Measurements from ENCODE around the gene IGF2R. TPM values are rescaled to one million over a fixed set of nuclear protein-coding genes. Genes with fewer than 3 reads are reported as not detected.

The IGF2R gene
- total RNA-seq, 1 experiment from 2014 or later, result 112 TPM

GRCh38 chr6:160040527-160041264 lies 71.8 kb downstream of the IGF2R start:
- no peak overlapping the region for H3K27ac ChIP-seq
- H3K4me1 ChIP-seq, result no peaks in the 10 kb centered on the region
- H3K9me3 ChIP-seq (replicated peaks), result no peaks in the 10 kb centered on the region
- DNase-seq, result peak in 1 of 2 experiments; percentile 3
- peaks cover 88% of the 10 kb centered on the region for H3K36me3 ChIP-seq
- no peaks in the 10 kb centered on the region for H3K27me3 ChIP-seq
- H3K4me3 ChIP-seq, result no peak overlapping the region

GRCh38 chr6:160041608-160042007 lies 72.7 kb downstream of the IGF2R start:
- H3K9me3 ChIP-seq (replicated peaks), result no peaks in the 10 kb centered on the region
- H3K4me1 ChIP-seq, result no peaks in the 10 kb centered on the region
- no peak overlapping the region for H3K27ac ChIP-seq
- peaks cover 91% of the 10 kb centered on the region for H3K36me3 ChIP-seq
- no peak overlapping the region for H3K4me3 ChIP-seq
- H3K27me3 ChIP-seq, result no peaks in the 10 kb centered on the region
- DNase-seq, result peak in 1 of 2 experiments; percentile 13

DNA sequence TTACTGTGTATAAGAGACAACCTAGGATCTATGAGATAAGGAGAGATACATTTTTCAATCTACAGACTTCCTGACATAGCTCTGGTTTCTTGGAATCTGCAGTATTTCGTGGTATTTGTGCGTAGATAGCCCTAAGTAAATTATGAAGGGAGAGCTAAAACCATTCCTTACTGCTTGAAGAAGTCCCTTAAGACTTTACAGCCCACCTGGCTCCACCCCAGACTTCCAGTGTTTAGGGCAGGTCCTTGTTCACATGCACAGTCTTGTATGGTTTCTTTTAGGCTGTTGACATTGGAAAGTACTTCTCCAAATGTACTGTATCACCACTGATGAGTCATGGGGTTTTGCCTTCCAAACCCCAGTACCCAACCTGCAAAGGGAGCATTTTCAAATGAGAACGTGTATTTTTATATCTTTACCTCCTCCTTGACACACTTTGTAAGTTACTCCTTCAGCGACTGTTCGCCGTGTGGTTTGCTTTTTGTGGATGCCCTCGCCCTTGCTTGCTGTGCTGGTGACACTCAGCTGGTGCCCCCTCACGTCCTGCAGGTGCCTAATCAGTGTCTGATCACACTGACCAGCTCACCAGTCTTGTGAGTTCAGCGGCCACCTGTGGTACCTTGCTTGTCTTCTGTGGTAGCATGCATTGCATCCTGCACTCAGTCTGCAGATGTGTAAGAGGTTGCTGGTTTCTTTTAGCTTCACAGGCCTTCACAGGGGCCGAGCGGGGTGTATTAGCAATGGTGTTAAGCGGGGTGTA lies 73.3 kb downstream of the IGF2R start:
- no peak for DNase-seq
- Histone ChIP-seq H3K4me3 (no peak overlapping the region), H3K27ac (no peak overlapping the region), H3K27me3 (no peaks in the 10 kb centered on the region), H3K36me3 (peaks cover 92% of the 10 kb centered on the region), H3K9me3 (replicated peaks) (no peaks in the 10 kb centered on the region), H3K4me1 (no peaks in the 10 kb centered on the region)

DNA sequence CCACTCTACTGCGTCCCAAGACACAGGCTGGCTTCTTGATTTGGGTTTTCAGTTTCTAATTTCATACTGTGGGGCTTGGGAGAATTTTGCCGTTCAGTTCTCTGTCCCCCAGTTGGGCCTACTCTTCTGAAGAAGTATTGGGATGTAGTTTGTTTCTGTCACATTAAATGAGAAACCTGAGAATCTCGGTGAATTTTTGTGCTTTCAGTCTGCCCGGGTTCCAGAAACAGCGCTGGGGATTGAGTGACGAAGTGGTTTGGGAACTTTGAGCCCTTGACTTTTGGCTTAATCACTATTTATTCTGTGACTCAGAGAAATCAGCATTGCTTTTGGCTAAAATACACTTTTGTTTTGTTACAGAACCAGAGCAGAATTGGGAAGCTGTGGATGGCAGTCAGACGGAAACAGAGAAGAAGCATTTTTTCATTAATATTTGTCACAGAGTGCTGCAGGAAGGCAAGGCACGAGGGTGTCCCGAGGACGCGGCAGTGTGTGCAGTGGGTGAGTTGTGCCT lies 74.0 kb downstream of the IGF2R start:
- no peak overlapping the region for H3K27ac ChIP-seq
- H3K9me3 ChIP-seq (replicated peaks), result no peaks in the 10 kb centered on the region
- peaks cover 92% of the 10 kb centered on the region for H3K36me3 ChIP-seq
- DNase-seq, result no peak
- H3K4me3 ChIP-seq, result no peak overlapping the region
- no peaks in the 10 kb centered on the region for H3K4me1 ChIP-seq
- no peaks in the 10 kb centered on the region for H3K27me3 ChIP-seq

DNA sequence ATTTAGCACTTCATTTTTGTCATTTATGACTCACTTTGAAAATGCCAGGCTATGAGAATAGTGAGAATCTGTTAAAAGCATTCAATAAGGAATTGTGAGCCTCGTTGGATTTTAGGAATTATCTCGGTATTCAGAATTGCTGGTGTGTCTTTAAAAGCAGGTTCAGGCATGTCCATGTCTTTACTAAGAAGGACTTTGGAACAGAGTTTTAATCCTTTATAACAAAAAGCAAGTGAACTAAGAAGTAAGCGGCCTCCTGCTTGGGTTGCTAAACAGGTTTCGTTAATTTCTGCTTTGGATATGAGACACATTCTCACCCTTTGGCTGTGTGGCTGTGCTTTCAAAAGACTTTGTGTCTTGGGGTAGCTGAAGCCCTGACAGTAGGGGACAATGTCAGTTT lies 74.9 kb downstream of the IGF2R start:
- Histone ChIP-seq H3K36me3 (peaks cover 97% of the 10 kb centered on the region), H3K4me1 (no peaks in the 10 kb centered on the region), H3K27me3 (no peaks in the 10 kb centered on the region), H3K9me3 (replicated peaks) (no peaks in the 10 kb centered on the region), H3K4me3 (no peak overlapping the region), H3K27ac (no peak overlapping the region)
- DNase-seq, result no peak

- Histone ChIP-seq H3K27ac (no peak overlapping the region), H3K4me1 (no peaks in the 10 kb centered on the region), H3K9me3 (replicated peaks) (no peaks in the 10 kb centered on the region), H3K27me3 (no peaks in the 10 kb centered on the region), H3K4me3 (no peak overlapping the region), H3K36me3 (peaks cover 95% of the 10 kb centered on the region)
- DNase-seq, result no peak
Observed at GRCh38 chr6:160044687-160045086, 75.8 kb downstream of the IGF2R start.

DNA sequence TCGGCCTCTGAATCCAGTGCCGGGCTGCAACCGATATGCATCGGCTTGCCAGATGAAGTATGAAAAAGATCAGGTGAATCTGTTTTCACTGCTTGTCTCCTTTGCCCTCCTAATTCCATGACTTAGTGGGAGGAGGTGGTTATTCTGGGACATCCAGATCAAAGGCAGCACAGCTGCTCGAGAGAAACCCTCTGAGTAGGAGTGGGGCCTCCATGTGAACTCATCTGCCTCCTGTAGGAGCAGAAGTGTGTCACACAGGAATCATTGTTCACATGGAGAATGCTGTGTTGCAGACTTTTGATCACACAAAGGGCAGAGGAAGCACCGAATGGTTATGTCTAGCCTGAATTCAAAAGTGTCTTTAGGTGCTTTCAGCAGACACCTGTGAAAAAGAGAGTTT lies 79.6 kb downstream of the IGF2R start:
- Histone ChIP-seq H3K4me3 (no peak overlapping the region), H3K27me3 (no peaks in the 10 kb centered on the region), H3K36me3 (peaks cover 94% of the 10 kb centered on the region), H3K4me1 (no peaks in the 10 kb centered on the region), H3K27ac (no peak overlapping the region), H3K9me3 (replicated peaks) (no peaks in the 10 kb centered on the region)
- DNase-seq, result no peak

DNA sequence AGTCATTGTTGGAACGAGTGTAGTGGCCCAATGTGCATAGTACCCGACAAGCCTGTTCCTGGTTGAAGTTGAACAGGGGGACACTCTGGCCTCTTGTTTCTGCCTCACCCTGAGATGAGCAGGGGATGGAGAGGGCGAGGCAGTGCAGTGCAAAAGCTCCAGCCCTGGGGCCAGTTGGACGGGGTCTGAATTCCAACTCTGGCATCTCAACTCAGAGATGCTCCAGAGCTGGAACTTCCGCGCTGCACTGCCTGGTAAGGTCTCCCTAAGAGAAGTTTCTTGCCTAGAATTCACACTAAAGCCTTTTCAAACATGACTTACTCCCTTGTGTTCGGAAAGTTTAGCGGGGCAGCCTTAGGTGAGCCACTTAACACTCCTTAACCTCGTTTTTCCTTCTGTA lies 80.5 kb downstream of the IGF2R start:
- Histone ChIP-seq H3K27me3 (no peaks in the 10 kb centered on the region), H3K4me3 (no peak overlapping the region), H3K27ac (no peak overlapping the region), H3K9me3 (replicated peaks) (no peaks in the 10 kb centered on the region), H3K4me1 (no peaks in the 10 kb centered on the region), H3K36me3 (peaks cover 94% of the 10 kb centered on the region)
- DNase-seq, result no peak

DNA sequence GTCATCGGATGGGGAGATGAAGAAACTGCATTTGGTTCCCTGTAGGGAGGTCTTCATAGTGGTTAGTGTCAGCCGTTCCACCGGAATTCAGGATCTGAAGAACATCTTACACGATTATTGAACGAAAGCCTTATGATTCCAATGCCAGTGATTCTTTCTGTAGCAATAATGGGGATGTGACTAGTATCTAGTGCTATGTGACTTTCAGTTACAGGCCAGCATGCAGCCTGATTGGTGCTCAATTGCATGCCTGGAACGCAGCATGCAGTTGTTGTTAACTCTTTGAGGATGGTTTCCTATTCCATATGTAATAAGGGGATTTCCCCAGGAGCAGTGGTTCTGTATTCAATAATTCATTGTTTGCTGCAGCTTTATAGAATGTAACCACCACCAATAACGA lies 81.1 kb downstream of the IGF2R start:
- Histone ChIP-seq H3K27ac (no peak overlapping the region), H3K4me1 (no peaks in the 10 kb centered on the region), H3K4me3 (no peak overlapping the region), H3K36me3 (peaks cover 92% of the 10 kb centered on the region), H3K27me3 (no peaks in the 10 kb centered on the region), H3K9me3 (replicated peaks) (no peaks in the 10 kb centered on the region)
- no peak for DNase-seq

DNA sequence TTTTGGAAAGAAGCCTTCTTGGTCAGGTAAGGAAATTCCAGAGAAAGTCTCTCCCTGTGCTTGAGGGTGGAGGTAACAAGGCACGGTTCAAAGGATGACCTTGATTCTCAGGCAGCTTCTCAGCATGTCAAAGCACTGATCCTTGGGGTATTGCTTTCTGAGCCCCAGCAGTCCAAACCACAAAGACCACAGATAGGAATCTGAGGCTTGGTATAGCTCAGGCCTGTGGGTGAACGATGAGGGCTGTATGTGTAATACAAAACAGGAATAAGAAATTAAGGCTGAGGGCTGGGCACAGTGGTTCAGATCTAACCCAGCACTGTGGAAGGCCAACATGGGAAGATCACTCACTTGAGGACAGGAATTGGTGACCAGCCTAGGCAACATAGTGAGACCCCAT lies 82.5 kb downstream of the IGF2R start:
- H3K36me3 ChIP-seq, result peaks cover 92% of the 10 kb centered on the region
- DNase-seq, result no peak
- H3K4me3 ChIP-seq, result no peak overlapping the region
- H3K9me3 ChIP-seq (replicated peaks), result no peaks in the 10 kb centered on the region
- no peak overlapping the region for H3K27ac ChIP-seq
- no peaks in the 10 kb centered on the region for H3K4me1 ChIP-seq
- H3K27me3 ChIP-seq, result no peaks in the 10 kb centered on the region

DNA sequence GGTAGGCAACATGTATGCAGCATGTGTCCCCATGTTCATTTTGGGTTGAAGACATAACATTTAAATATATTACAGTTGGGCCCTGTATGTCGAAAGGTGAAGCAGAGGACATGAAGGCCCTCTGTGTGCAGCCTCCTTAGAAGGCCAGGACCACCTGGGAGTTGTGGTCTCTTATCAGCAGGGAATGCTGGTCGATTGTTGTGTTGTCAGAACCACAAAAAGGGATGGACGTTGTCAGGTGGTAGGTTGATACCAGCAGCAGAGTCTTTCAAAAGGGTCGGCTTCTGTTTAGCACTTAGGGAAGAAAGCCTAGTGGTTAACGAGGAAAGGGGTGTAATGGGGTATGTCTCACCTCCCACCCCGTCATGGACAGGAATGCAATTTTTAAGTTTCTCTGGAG lies 85.4 kb downstream of the IGF2R start:
- peaks cover 89% of the 10 kb centered on the region for H3K36me3 ChIP-seq
- H3K27me3 ChIP-seq, result no peaks in the 10 kb centered on the region
- H3K9me3 ChIP-seq (replicated peaks), result no peaks in the 10 kb centered on the region
- H3K4me3 ChIP-seq, result no peak overlapping the region
- H3K27ac ChIP-seq, result no peak overlapping the region
- no peaks in the 10 kb centered on the region for H3K4me1 ChIP-seq
- DNase-seq, result peak in 1 of 2 experiments; percentile 22

DNA sequence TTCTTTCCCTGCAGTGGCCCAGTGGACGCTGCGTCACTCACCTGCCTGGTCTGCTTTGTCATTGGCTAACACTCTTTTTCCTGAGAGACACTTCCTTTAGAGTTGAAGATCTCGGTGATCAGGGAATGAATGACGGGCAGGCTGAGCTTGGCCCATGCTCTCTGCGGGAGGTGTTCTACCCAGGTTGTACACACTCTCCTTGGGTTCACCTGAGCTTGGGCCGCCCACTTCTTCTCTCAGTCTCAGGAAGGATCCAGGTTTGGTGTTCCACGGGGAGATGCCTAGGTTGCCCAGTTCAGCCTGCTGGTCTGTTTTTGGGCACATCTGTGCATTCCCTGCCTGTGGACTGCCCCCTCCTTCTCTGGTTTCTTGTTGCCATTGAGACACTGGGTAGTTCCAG lies 86.0 kb downstream of the IGF2R start:
- no peak for DNase-seq
- H3K4me1 ChIP-seq, result no peaks in the 10 kb centered on the region
- H3K27ac ChIP-seq, result no peak overlapping the region
- H3K36me3 ChIP-seq, result peaks cover 92% of the 10 kb centered on the region
- H3K27me3 ChIP-seq, result no peaks in the 10 kb centered on the region
- no peak overlapping the region for H3K4me3 ChIP-seq
- no peaks in the 10 kb centered on the region for H3K9me3 ChIP-seq (replicated peaks)

DNA sequence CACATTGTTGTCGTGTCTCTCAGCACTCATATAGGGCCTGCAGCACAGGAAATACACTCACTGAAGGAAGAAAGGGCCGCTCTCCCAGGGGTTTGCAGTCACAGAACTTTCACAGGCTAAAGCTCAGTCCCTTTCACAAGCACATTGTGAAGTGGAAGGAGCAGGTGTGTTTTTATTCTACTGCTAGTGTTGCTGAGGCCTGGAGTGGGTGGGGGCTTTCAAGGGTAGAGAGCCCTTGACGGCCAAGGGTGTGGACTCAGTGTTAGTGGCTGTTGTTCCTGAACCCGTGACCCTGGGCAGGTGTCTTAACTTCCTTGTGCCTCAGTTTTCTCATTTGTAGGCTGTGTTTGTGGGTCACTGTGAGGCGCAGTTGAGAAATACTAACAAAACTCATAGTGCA lies 86.5 kb downstream of the IGF2R start:
- Histone ChIP-seq H3K4me3 (no peak overlapping the region), H3K27me3 (no peaks in the 10 kb centered on the region), H3K4me1 (no peaks in the 10 kb centered on the region), H3K9me3 (replicated peaks) (no peaks in the 10 kb centered on the region), H3K27ac (no peak overlapping the region), H3K36me3 (peaks cover 89% of the 10 kb centered on the region)
- no peak for DNase-seq

DNA sequence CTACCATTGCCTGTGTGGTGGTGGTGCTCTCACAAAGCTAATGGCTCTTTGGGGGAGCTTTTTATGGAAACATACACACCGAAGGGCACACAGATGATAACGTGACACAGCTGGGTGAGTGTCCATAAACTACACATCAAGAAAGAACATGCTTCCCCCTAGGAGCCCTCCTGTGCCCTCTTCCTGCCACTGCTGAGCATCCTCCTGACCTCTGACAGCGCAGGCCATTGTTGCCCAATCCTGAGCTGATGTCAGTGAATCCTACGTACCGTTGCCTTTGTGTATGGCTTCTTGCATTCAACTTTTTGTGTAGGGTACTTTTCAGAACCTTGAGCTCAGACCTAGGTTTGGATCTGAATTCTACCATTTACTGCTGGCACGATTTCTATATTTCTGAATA lies 86.9 kb downstream of the IGF2R start:
- Histone ChIP-seq H3K4me3 (no peak overlapping the region), H3K27ac (no peak overlapping the region), H3K27me3 (no peaks in the 10 kb centered on the region), H3K9me3 (replicated peaks) (no peaks in the 10 kb centered on the region), H3K4me1 (no peaks in the 10 kb centered on the region), H3K36me3 (peaks cover 89% of the 10 kb centered on the region)
- no peak for DNase-seq

GRCh38 chr6:160057080-160057479 lies 88.2 kb downstream of the IGF2R start:
- no peaks in the 10 kb centered on the region for H3K27me3 ChIP-seq
- no peak overlapping the region for H3K4me3 ChIP-seq
- H3K36me3 ChIP-seq, result peaks cover 88% of the 10 kb centered on the region
- H3K9me3 ChIP-seq (replicated peaks), result no peaks in the 10 kb centered on the region
- no peak overlapping the region for H3K27ac ChIP-seq
- no peaks in the 10 kb centered on the region for H3K4me1 ChIP-seq
- DNase-seq, result no peak

Measured in SJCRH30 (cell line).